C4-2B (cell line): ENCODE data around the gene KDM7A.

Experiments
- ZFX ChIP-seq: fragments of 450-650 bp; IDR thresholded peaks from 2 replicates; pipeline ENCODE4 v1.6.1; 2017
- TF ChIP-seq, protein P1 (sequence below): fragments of 450-650 bp; conservative IDR thresholded peaks from 2 replicates; pipeline ENCODE4 v1.5.1; 2017; ENCODE audit warnings: mild to moderate bottlenecking

DNA sequence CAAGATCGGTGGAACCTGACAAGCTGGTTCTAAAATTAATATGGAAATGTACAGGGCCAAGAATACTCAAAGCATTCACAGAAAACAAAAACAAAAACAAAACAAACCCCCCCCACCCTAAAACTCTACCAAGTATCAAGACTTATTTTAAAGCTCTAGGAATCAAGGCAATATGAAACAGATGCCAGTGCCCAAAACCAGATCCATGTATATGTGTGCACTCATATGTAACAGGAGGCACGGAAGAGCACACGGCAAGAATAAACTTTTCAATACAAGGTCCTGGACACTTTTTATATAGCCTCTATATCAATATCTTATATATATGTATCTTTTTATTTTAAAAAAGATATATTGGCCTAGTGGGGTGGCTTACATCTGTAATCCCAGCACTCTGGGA lies 35.5 kb downstream of the KDM7A start:
- TF ChIP-seq, protein P1, sequence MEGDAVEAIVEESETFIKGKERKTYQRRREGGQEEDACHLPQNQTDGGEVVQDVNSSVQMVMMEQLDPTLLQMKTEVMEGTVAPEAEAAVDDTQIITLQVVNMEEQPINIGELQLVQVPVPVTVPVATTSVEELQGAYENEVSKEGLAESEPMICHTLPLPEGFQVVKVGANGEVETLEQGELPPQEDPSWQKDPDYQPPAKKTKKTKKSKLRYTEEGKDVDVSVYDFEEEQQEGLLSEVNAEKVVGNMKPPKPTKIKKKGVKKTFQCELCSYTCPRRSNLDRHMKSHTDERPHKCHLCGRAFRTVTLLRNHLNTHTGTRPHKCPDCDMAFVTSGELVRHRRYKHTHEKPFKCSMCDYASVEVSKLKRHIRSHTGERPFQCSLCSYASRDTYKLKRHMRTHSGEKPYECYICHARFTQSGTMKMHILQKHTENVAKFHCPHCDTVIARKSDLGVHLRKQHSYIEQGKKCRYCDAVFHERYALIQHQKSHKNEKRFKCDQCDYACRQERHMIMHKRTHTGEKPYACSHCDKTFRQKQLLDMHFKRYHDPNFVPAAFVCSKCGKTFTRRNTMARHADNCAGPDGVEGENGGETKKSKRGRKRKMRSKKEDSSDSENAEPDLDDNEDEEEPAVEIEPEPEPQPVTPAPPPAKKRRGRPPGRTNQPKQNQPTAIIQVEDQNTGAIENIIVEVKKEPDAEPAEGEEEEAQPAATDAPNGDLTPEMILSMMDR: no peak
- no peak for TF ChIP-seq ZFX
